AG09309 (cell line): ENCODE measurements around the gene CPOX.

ENCODE experiments used
- DNase-seq: peaks from one replicate; pipeline ENCODE4 v3.0.0-alpha.2; 2010; ENCODE audit warnings: low read depth
- H3K4me3 ChIP-seq: 2 replicates; pipeline ENCODE4 v1.5.1; 2011; ENCODE audit warnings: mild to moderate bottlenecking, low read depth, low read length, moderate library complexity; ENCODE audit not compliant: control insufficient read depth
- CTCF ChIP-seq: IDR thresholded peaks from 2 replicates; pipeline ENCODE4 v1.5.1; 2011; ENCODE audit warnings: mild to moderate bottlenecking, low read depth, low read length, inconsistent platforms; ENCODE audit not compliant: insufficient read depth, control insufficient read depth; ENCODE audit errors: missing control alignments

Gene CPOX

GRCh38 chr3:98583766-98584165, 9.6 kb downstream of the CPOX start:
- DNase-seq = no peak
- no peak overlapping the region for H3K4me3 ChIP-seq
- no peak for TF ChIP-seq CTCF

- TF ChIP-seq CTCF = no peak
- no peak overlapping the region for H3K4me3 ChIP-seq
- no peak for DNase-seq
These were observed 11.4 kb downstream of the CPOX start for GRCh38 chr3:98582042-98582441.

- no peak for DNase-seq
- H3K4me3 ChIP-seq = no peak overlapping the region
- no peak for TF ChIP-seq CTCF
These were observed 11.9 kb downstream of the CPOX start for GRCh38 chr3:98581474-98581873.

GRCh38 chr3:98580401-98581386, 12.7 kb downstream of the CPOX start:
- no peak for DNase-seq
- no peak overlapping the region for H3K4me3 ChIP-seq
- TF ChIP-seq CTCF = no peak

- no peak overlapping the region for H3K4me3 ChIP-seq
- DNase-seq = peak; percentile 17
- TF ChIP-seq CTCF = no peak
These were observed 16.1 kb downstream of the CPOX start for GRCh38 chr3:98577178-98577895.

GRCh38 chr3:98574132-98574531, 19.3 kb downstream of the CPOX start:
- no peak for DNase-seq
- TF ChIP-seq CTCF = no peak
- no peak overlapping the region for H3K4me3 ChIP-seq
